ENCODE results near the gene EPN1.

Gene EPN1

DNA sequence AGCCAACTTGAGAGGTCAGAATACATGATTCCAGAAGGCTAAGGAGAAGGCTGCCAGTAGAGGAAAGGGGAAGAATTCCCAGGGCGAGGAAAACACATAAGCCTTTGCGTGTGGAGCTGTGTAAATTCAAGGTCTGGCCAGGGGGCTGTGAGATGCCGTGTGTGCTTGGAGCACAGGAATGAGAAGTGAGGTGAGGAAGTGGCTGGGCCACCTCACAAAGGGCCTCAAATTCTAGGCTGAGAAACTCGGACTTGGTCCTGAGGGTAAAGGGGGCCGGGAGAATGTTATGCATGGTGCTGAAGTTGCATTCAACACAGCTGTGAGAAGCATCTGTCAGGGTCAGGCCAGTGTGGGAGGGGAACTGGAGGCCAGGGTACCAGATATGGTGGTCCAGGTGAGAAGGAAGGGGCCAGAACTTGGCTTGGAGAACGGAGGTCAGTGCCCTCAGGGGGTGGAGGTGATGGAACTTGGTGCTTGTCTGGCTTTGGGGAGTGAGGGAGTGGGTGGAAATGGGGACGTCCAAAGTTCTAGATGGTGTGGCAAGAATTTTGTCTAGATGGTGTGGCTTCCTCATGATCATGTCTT, 39.1 kb upstream of the EPN1 start:
- in situ Hi-C loops (cut with HindIII; ENCODE audit: low pct_ligation_motif_present, low sequenced_read_pairs) = no loop called here
- TF ChIP-seq CTCF (IDR thresholded peaks at IDR 0.05; ENCODE audit: low read depth, low read length, missing control alignments) = no peak
- Histone ChIP-seq H3K27ac (no peak overlapping the region), H3K27me3 (replicated peaks) (no peaks in the 10 kb centered on the region), H3K36me3 (replicated peaks) (no peaks in the 10 kb centered on the region), H3K4me3 (ENCODE audit: low read depth, low read length) (peak overlapping the region; percentile 100)
- no peak for DNase-seq

- no peak for DNase-seq
- no peaks in the 10 kb centered on the region for H3K36me3 ChIP-seq (replicated peaks)
- TF ChIP-seq CTCF (IDR thresholded peaks at IDR 0.05; ENCODE audit: low read depth, low read length, missing control alignments) = no peak
- in situ Hi-C loops (cut with HindIII; ENCODE audit: low pct_ligation_motif_present, low sequenced_read_pairs) = no loop called here
- H3K27me3 ChIP-seq (replicated peaks) = no peaks in the 10 kb centered on the region
- H3K4me3 ChIP-seq (ENCODE audit: low read depth, low read length) = no peak overlapping the region
- H3K27ac ChIP-seq = no peak overlapping the region
Observed at GRCh38 chr19:55636723-55637122, 38.3 kb upstream of the EPN1 start.

DNA sequence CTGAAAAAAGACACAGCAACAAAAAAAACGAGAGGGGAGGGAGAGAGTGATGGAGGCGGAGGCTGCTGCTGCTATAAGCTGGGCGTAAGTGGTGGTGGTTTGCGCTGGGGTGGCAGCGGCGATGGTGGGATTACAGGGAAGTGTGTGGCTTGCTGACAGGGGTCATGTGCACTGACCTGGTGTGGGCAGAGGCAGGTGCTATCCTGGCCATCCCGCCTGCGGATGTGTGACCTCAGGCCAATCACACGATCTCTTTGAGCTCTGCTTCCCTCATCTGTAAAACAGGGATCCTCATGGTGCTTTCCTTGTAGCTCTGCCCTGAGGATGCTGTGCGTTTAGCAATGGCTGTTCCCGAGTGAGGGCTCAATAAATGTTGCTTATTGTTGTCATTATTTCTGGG, 37.5 kb upstream of the EPN1 start:
- Histone ChIP-seq H3K27me3 (replicated peaks) (no peaks in the 10 kb centered on the region), H3K36me3 (replicated peaks) (no peaks in the 10 kb centered on the region), H3K27ac (no peak overlapping the region), H3K4me3 (ENCODE audit: low read depth, low read length) (no peak overlapping the region)
- no peak for DNase-seq
- TF ChIP-seq CTCF (IDR thresholded peaks at IDR 0.05; ENCODE audit: low read depth, low read length, missing control alignments) = no peak
- in situ Hi-C loops (cut with HindIII; ENCODE audit: low pct_ligation_motif_present, low sequenced_read_pairs) = no loop called here

DNA sequence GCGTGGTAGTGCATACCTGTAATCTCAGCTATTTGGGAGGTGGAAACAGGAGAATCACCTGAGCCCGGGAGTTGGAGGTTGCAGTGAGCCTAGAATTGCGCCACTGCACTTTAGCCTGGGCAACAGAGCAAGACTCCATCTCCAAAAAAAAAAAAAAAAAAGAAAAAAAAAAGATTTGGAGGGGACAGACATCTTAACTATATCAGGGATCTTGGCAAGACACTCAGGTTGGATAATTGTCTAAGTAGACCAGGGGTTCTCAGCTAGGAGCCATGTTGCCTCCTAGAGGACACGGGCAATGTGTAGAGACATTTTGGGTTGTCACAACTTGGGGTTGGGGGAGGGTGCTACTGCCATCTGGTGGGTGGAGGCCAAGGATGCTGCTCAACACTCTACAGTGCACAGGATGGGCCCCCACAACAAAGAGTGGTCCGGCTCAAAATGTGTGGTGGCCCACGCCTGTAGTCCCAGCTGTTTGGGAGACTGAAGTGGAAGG, 36.1 kb upstream of the EPN1 start:
- no peak for DNase-seq
- in situ Hi-C loops (cut with HindIII; ENCODE audit: low pct_ligation_motif_present, low sequenced_read_pairs) = no loop called here
- H3K27ac ChIP-seq = no peak overlapping the region

GRCh38 chr19:55640043-55640576, 34.9 kb upstream of the EPN1 start:
- H3K36me3 ChIP-seq (replicated peaks) = peaks cover 3% of the 10 kb centered on the region
- in situ Hi-C loops (cut with HindIII; ENCODE audit: low pct_ligation_motif_present, low sequenced_read_pairs) = no loop called here
- H3K27me3 ChIP-seq (replicated peaks) = no peaks in the 10 kb centered on the region
- peak; percentile 53 for DNase-seq
- peak overlapping the region; percentile 80 for H3K4me3 ChIP-seq (ENCODE audit: low read depth, low read length)
- peak; percentile 53 for TF ChIP-seq CTCF (IDR thresholded peaks at IDR 0.05; ENCODE audit: low read depth, low read length, missing control alignments)
- peak overlapping the region; percentile 82 for H3K27ac ChIP-seq

More for the DNA sequence above, 36.1 kb upstream of the EPN1 start:
- H3K27me3 ChIP-seq (replicated peaks) = no peaks in the 10 kb centered on the region
- peak; percentile 72 for TF ChIP-seq CTCF (IDR thresholded peaks at IDR 0.05; ENCODE audit: low read depth, low read length, missing control alignments)
- no peak overlapping the region for H3K4me3 ChIP-seq (ENCODE audit: low read depth, low read length)
- no peaks in the 10 kb centered on the region for H3K36me3 ChIP-seq (replicated peaks)
